ENCODE measurements around the gene RNF130.

The RNF130 gene

DNA sequence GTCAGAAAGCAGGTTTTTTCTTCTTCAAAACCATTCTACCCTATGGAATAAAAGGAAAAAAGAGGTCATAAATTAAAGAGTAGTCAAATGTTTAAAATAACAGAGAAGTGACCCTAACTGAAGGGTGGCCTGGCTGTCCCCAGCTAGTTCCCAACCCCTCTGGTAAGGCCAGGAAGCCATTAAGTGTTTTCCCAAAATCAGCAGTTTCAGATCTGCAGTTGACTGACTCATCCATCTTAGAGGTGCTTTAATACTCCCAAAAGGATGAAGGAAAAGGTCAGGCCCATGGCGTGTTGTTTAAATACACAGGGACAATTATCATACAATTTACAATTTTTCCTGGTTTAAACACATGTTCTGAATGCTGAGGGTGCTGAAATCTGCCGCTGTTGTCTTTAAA is 115.9 kb downstream of the RNF130 start:
- no peak overlapping the region for H3K4me3 ChIP-seq (ENCODE audit: low read length)
- no peaks in the 10 kb centered on the region for H4K20me1 ChIP-seq (ENCODE audit: insufficient read depth, low read length)

DNA sequence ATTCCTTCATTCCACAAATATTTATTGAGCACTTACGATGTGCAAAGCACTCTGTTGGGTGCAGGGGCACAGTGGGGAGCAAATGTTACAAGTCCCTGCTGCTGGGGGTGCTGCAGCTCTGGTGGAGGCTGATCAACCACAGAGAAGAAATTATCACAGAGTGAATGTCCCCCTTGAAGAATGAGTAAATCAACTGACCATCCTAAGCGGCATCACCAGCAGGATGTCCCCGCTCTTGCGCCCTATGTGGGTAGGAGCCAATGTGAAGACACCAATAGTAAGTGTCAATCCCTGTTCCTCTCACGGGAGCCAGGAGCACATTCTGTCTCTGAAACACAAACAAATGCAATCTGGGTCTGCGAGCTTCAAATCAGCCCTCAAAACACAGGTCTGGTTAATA is 116.5 kb downstream of the RNF130 start:
- Histone ChIP-seq H3K27me3 (ENCODE audit: low read depth, low read length) (no peaks in the 10 kb centered on the region), H3K9ac (ENCODE audit: low read length) (no peak overlapping the region), H4K20me1 (ENCODE audit: insufficient read depth, low read length) (no peaks in the 10 kb centered on the region), H3K36me3 (replicated peaks; ENCODE audit: low read depth, low read length) (no peaks in the 10 kb centered on the region), H3K79me2 (ENCODE audit: low read length) (no peaks in the 10 kb centered on the region), H3K9me3 (ENCODE audit: insufficient read depth, low read length) (no peaks in the 10 kb centered on the region; the same call in 1 of the 2 replicates), H3K27ac (ENCODE audit: low read length) (no peak overlapping the region), H3K4me2 (ENCODE audit: low read length) (no peak overlapping the region), H3K4me1 (ENCODE audit: low read length) (no peaks in the 10 kb centered on the region), H2AFZ (ENCODE audit: low read depth, low read length) (no peak overlapping the region), H3K4me3 (ENCODE audit: low read length) (no peak overlapping the region)
- no peak for TF ChIP-seq EZH2phosphoT487 (IDR thresholded peaks at IDR 0.05; ENCODE audit: low read depth)
- TF ChIP-seq, protein P1, sequence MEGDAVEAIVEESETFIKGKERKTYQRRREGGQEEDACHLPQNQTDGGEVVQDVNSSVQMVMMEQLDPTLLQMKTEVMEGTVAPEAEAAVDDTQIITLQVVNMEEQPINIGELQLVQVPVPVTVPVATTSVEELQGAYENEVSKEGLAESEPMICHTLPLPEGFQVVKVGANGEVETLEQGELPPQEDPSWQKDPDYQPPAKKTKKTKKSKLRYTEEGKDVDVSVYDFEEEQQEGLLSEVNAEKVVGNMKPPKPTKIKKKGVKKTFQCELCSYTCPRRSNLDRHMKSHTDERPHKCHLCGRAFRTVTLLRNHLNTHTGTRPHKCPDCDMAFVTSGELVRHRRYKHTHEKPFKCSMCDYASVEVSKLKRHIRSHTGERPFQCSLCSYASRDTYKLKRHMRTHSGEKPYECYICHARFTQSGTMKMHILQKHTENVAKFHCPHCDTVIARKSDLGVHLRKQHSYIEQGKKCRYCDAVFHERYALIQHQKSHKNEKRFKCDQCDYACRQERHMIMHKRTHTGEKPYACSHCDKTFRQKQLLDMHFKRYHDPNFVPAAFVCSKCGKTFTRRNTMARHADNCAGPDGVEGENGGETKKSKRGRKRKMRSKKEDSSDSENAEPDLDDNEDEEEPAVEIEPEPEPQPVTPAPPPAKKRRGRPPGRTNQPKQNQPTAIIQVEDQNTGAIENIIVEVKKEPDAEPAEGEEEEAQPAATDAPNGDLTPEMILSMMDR (IDR thresholded peaks at IDR 0.05; ENCODE audit: low read depth, low read length), result no peak

More for the DNA sequence above, 115.9 kb downstream of the RNF130 start:
- H3K27ac ChIP-seq (ENCODE audit: low read length), result no peak overlapping the region
- no peak overlapping the region for H3K4me2 ChIP-seq (ENCODE audit: low read length)
- no peaks in the 10 kb centered on the region; the same call in 1 of the 2 replicates for H3K9me3 ChIP-seq (ENCODE audit: insufficient read depth, low read length)
- H3K4me1 ChIP-seq (ENCODE audit: low read length), result no peaks in the 10 kb centered on the region
- no peaks in the 10 kb centered on the region for H3K27me3 ChIP-seq (ENCODE audit: low read depth, low read length)
- no peaks in the 10 kb centered on the region for H3K79me2 ChIP-seq (ENCODE audit: low read length)
- H3K9ac ChIP-seq (ENCODE audit: low read length), result no peak overlapping the region
- no peaks in the 10 kb centered on the region for H3K36me3 ChIP-seq (replicated peaks; ENCODE audit: low read depth, low read length)
- no peak for TF ChIP-seq EZH2phosphoT487 (IDR thresholded peaks at IDR 0.05; ENCODE audit: low read depth)
- no peak overlapping the region for H2AFZ ChIP-seq (ENCODE audit: low read depth, low read length)

DNA sequence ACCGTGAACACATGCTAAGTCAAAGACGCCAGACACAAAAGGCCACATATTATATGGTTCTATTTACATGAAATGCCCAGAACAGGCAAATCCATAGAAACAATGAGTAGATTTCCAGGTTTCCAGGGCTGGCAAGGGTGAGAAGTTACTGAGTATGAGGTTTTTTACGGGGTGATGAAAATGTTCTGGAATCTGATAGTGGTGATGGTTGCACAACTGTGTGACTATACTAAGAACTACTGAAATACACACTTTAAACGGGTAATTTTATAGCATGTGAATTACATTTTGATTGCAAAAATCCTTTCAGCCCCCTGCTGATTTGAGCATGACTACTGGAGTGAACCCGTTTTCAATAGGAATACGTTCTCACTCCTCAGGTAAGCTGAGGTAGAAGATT is 117.1 kb downstream of the RNF130 start:
- no peaks in the 10 kb centered on the region for H3K4me1 ChIP-seq (ENCODE audit: low read length)
- H3K4me2 ChIP-seq (ENCODE audit: low read length), result no peak overlapping the region
- no peak overlapping the region for H3K9ac ChIP-seq (ENCODE audit: low read length)
- H3K27ac ChIP-seq (ENCODE audit: low read length), result no peak overlapping the region
- no peaks in the 10 kb centered on the region for H3K27me3 ChIP-seq (ENCODE audit: low read depth, low read length)
- H3K9me3 ChIP-seq (ENCODE audit: insufficient read depth, low read length), result no peaks in the 10 kb centered on the region; the same call in 1 of the 2 replicates
- no peaks in the 10 kb centered on the region for H4K20me1 ChIP-seq (ENCODE audit: insufficient read depth, low read length)
- H3K79me2 ChIP-seq (ENCODE audit: low read length), result no peaks in the 10 kb centered on the region
- H2AFZ ChIP-seq (ENCODE audit: low read depth, low read length), result no peak overlapping the region
- no peak overlapping the region for H3K4me3 ChIP-seq (ENCODE audit: low read length)
- no peak for TF ChIP-seq EZH2phosphoT487 (IDR thresholded peaks at IDR 0.05; ENCODE audit: low read depth)
- TF ChIP-seq, protein P1 (IDR thresholded peaks at IDR 0.05; ENCODE audit: low read depth, low read length), result no peak
- H3K36me3 ChIP-seq (replicated peaks; ENCODE audit: low read depth, low read length), result no peaks in the 10 kb centered on the region

DNA sequence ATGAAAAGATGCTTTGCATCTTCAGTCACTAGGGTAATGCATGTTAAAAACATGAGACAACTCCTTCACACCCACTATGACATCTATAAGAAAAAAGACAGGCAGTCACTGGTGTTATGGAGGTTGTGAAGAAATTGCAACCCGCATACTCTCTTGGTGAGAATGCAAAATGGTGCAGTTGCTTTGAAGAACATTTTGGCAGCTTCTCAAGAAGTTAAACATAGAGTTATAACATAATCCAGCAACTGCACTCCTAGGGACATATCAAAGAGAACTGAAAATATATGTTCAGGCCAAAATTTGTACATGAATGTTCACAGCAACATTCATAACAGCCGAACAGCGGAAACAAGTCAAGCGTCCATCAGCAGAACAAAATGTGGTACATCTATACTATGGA is 117.6 kb downstream of the RNF130 start:
- no peak overlapping the region for H3K27ac ChIP-seq (ENCODE audit: low read length)
- H3K27me3 ChIP-seq (ENCODE audit: low read depth, low read length), result no peaks in the 10 kb centered on the region
- H3K9ac ChIP-seq (ENCODE audit: low read length), result no peak overlapping the region
- H3K4me1 ChIP-seq (ENCODE audit: low read length), result no peaks in the 10 kb centered on the region
- no peaks in the 10 kb centered on the region for H3K36me3 ChIP-seq (replicated peaks; ENCODE audit: low read depth, low read length)
- no peaks in the 10 kb centered on the region; the same call in 1 of the 2 replicates for H3K9me3 ChIP-seq (ENCODE audit: insufficient read depth, low read length)
- no peak overlapping the region for H2AFZ ChIP-seq (ENCODE audit: low read depth, low read length)
- H3K4me3 ChIP-seq (ENCODE audit: low read length), result no peak overlapping the region
- no peak for TF ChIP-seq EZH2phosphoT487 (IDR thresholded peaks at IDR 0.05; ENCODE audit: low read depth)
- TF ChIP-seq, protein P1 (IDR thresholded peaks at IDR 0.05; ENCODE audit: low read depth, low read length), result no peak
- no peaks in the 10 kb centered on the region for H3K79me2 ChIP-seq (ENCODE audit: low read length)
- H3K4me2 ChIP-seq (ENCODE audit: low read length), result no peak overlapping the region
- H4K20me1 ChIP-seq (ENCODE audit: insufficient read depth, low read length), result no peaks in the 10 kb centered on the region
